ENCODE measurements around the gene PROB1.

DNA sequence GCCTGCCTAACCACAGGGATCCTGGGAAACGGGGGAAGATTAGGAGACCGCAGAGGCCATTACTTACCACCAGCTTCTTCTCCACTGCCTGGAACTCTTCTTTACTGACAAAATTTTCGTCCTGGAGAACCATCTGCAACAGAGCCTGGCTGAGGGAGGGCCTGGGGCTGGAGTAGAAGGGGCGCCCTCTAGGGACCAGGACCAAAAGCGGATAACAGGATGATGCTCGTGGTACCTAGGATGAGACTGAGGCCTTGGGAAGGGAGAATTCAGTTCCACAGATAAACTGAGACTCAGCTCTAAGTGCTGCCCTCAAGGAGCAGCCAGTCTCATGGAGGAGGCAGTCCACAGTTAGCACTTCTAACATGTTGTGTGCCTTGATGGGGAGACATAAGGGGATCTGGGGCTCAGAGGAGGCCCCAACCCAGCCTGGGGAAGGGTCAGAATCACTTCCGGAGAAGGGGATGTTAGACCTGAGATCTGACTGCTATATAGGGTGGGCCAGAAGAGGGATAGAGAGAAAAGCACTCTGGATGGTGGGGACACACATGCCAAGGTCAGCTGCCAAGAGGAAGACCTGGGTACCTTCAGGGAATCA is 7.8 kb upstream of the PROB1 start:
- TF ChIP-seq EP300 (IDR thresholded peaks at IDR 0.05; ENCODE audit: low read depth), result no peak
- no peak for TF ChIP-seq POLR2AphosphoS5 (IDR thresholded peaks at IDR 0.05)
- TF ChIP-seq POLR2A (IDR thresholded peaks at IDR 0.05), result no peak

Data from transverse colon (tissue), 3 donors.